IMR-90 (cell line): ENCODE results near the gene TEX264. TPM values are rescaled to one million over a fixed set of nuclear protein-coding genes. Genes with fewer than 3 reads are reported as not detected.
"Not testable (repeated sequence)": the region's sequence is repeated elsewhere in the genome, so short reads cannot be mapped to it uniquely, and the experiment has no call there.

ENCODE experiments used
- ATAC-seq: fragments of 200-7000 bp; cut with Tn5 transposase; 2 replicates; pipeline ENCODE4 v1.9.1; 2020; ENCODE audit warnings: low read depth, mild to moderate bottlenecking, moderate library complexity
- BruUV-seq: library from RNA; stranded (reverse); fragments of 400-500 nt; replicated peaks from 2 replicates; lab custom pipeline; 2021; lab: Mats Ljungman, UMichigan
- CTCF ChIA-PET: fragments of 300-600 bp; formaldehyde crosslinking; extraction: SDS; loops from one replicate; lab custom pipeline; 2021; ENCODE audit warnings: antibody characterized with exemption; lab: Yijun Ruan, JAX
- POLR2A ChIA-PET: fragments of 300-600 bp; sonication (Branson Sonifier 250); formaldehyde crosslinking; loops from one replicate; lab custom pipeline; 2022; ENCODE audit warnings: antibody characterized with exemption; ENCODE audit not compliant: unreplicated experiment; lab: Charles Lee
- DNase-seq: peaks from one replicate; pipeline ENCODE4 v3.0.0; 2013
- H2AFZ ChIP-seq: replicated peaks from 2 replicates; pipeline ENCODE3; 2013; ENCODE audit warnings: low read length, mild to moderate bottlenecking; ENCODE audit not compliant: poor library complexity
- H2AK5ac ChIP-seq: 2 replicates; pipeline ENCODE4 v1.6.1; 2013; ENCODE audit warnings: low read depth, low read length, inconsistent platforms
- H2AK9ac ChIP-seq: replicated peaks from 2 replicates; pipeline ENCODE3; 2013; ENCODE audit warnings: mild to moderate bottlenecking, low read depth, low read length, moderate library complexity; ENCODE audit not compliant: poor library complexity
- H2BK120ac ChIP-seq: 2 replicates; pipeline ENCODE4 v1.6.1; 2013; ENCODE audit warnings: low read depth, low read length, inconsistent platforms
- H2BK15ac ChIP-seq: 3 replicates; pipeline ENCODE4 v1.6.1; 2013; ENCODE audit warnings: low read depth, low read length, inconsistent platforms
- H2BK20ac ChIP-seq: 2 replicates; pipeline ENCODE4 v1.6.1; 2013; ENCODE audit warnings: low read depth, mild to moderate bottlenecking, inconsistent platforms, low read length, moderate library complexity
- H2BK5ac ChIP-seq: 2 replicates; pipeline ENCODE4 v1.6.1; 2013; ENCODE audit warnings: mild to moderate bottlenecking, low read depth, low read length, inconsistent platforms; ENCODE audit not compliant: poor library complexity, severe bottlenecking
- H3K14ac ChIP-seq: replicated peaks from 2 replicates; pipeline ENCODE4 v1.6.1; 2013; ENCODE audit warnings: low read depth, low read length, inconsistent platforms
- H3K18ac ChIP-seq: 2 replicates; pipeline ENCODE4 v1.6.1; 2013; ENCODE audit warnings: low read depth, low read length, control low read depth
- H3K23ac ChIP-seq: 2 replicates; pipeline ENCODE4 v1.6.1; 2013; ENCODE audit warnings: low read depth, low read length, inconsistent platforms
- H3K27ac ChIP-seq: 2 replicates; pipeline ENCODE4 v1.5.1; 2013; ENCODE audit warnings: mild to moderate bottlenecking, control low read depth, low read length; ENCODE audit not compliant: insufficient read depth
- H3K27me3 ChIP-seq: 2 replicates; pipeline ENCODE4 v1.6.1; 2013; ENCODE audit warnings: low read length; ENCODE audit not compliant: control insufficient read depth, insufficient read depth
- H3K36me3 ChIP-seq: 2 replicates; pipeline ENCODE4 v1.6.1; 2013; ENCODE audit warnings: low read length, mixed read lengths; ENCODE audit not compliant: control insufficient read depth, insufficient read depth
- H3K4ac ChIP-seq: 2 replicates; pipeline ENCODE4 v1.6.1; 2013; ENCODE audit warnings: low read depth, low read length, inconsistent platforms
- H3K4me1 ChIP-seq: 2 replicates; pipeline ENCODE4 v1.6.1; 2013; ENCODE audit warnings: low read length, mixed read lengths; ENCODE audit not compliant: control insufficient read depth, insufficient read depth
- H3K4me2 ChIP-seq: 2 replicates; pipeline ENCODE4 v1.6.1; 2013; ENCODE audit warnings: low read depth, mild to moderate bottlenecking, control low read depth, low read length, moderate library complexity
- H3K4me3 ChIP-seq: 2 replicates; pipeline ENCODE4 v1.5.1; 2013; ENCODE audit warnings: low read depth, mild to moderate bottlenecking, control low read depth, low read length, moderate library complexity; ENCODE audit not compliant: insufficient read depth
- H3K56ac ChIP-seq: 2 replicates; pipeline ENCODE4 v1.6.1; 2013; ENCODE audit warnings: low read length, inconsistent platforms; ENCODE audit not compliant: insufficient read depth; ENCODE audit errors: extremely low read depth
- H3K79me1 ChIP-seq, 2 experiments: 2 replicates each; pipeline ENCODE4 v1.6.1; 2013; ENCODE audit warnings: low read length in 2 of 2, inconsistent platforms in 1 of 2, low read depth in 1 of 2
- H3K9ac ChIP-seq: 2 replicates; pipeline ENCODE4 v1.6.1; 2013; ENCODE audit warnings: low read depth, low read length, control low read depth
- H3K9me1 ChIP-seq: 2 replicates; pipeline ENCODE4 v1.6.1; 2013; ENCODE audit warnings: low read length, inconsistent platforms; ENCODE audit not compliant: insufficient read depth
- H3K9me3 ChIP-seq: 2 replicates; pipeline ENCODE4 v1.6.1; 2013; ENCODE audit warnings: low read length; ENCODE audit not compliant: control insufficient read depth, insufficient read depth
- H4K20me1 ChIP-seq: 2 replicates; pipeline ENCODE4 v1.6.1; 2013; ENCODE audit warnings: low read length, inconsistent platforms; ENCODE audit not compliant: insufficient read depth
- H4K5ac ChIP-seq: 2 replicates; pipeline ENCODE4 v1.6.1; 2013; ENCODE audit warnings: mild to moderate bottlenecking, low read depth, low read length, control low read depth
- H4K8ac ChIP-seq, 2 experiments: 2 replicates each; pipeline ENCODE4 v1.6.1; 2013; ENCODE audit warnings: low read depth in 2 of 2, low read length in 2 of 2, control low read depth in 1 of 2, inconsistent platforms in 1 of 2
- H4K91ac ChIP-seq: 2 replicates; pipeline ENCODE4 v1.6.1; 2013; ENCODE audit warnings: low read depth, low read length, inconsistent platforms; ENCODE audit not compliant: insufficient read depth
- WGBS, 2 experiments: methylation state at CpG; one replicate each; pipeline versions ENCODE4 v1.1.5 to v1.1.7; 2013; ENCODE audit warnings: missing lambda C conversion rate in 2 of 2; ENCODE audit not compliant: insufficient read length in 1 of 2; ENCODE audit errors: extremely low coverage in 2 of 2; 5-methylcytosine and 5-hydroxymethylcytosine counted together
- dilution Hi-C: fragments of 300-500 bp; cut with HindIII; formaldehyde crosslinking; loops from one replicate; pipeline ENCODE4 v1.14.3; 2018; ENCODE audit warnings: low sequenced_read_pairs; ENCODE audit not compliant: unreplicated experiment
- in situ Hi-C: fragments of 300-500 bp; cut with MboI; formaldehyde crosslinking; loops from 3 replicates; pipeline ENCODE4 v1.14.3; 2019; ENCODE audit warnings: low sequenced_read_pairs, inconsistent platforms, mixed read lengths
- intact Hi-C: fragments of 100-400 bp; cut with micrococcal nuclease; formaldehyde crosslinking; loops from 2 replicates; pipeline ENCODE4 v1.10.0; 2022
- polyA plus RNA-seq, 3 experiments: library from polyadenylated mRNA; depleted of rRNA; stranded (reverse); fragments of >200 nt; gene quantifications; 2 replicates each; pipeline ENCODE4 v1.2.3, GENCODE V29; 2012; ENCODE audit warnings: low replicate concordance in 1 of 3
- total RNA-seq: library from RNA; depleted of rRNA; stranded (reverse); fragments of >200 nt; gene quantifications from 2 replicates; pipeline ENCODE4 v1.2.3, GENCODE V29; 2012

TEX264 gene
- total and polyA plus RNA-seq, 2 of the 4 experiments (the other 2 are of a cell fraction) = 30.3 to 45.0 TPM

GRCh38 chr3:51742978-51743377 is 71.9 kb downstream of the TEX264 start:
- H3K27me3 ChIP-seq, H3K9ac ChIP-seq, H3K9me3 ChIP-seq, H3K18ac ChIP-seq, CTCF ChIA-PET, H4K91ac ChIP-seq, H3K4me2 ChIP-seq, H2AK9ac ChIP-seq, H3K4me1 ChIP-seq, H3K4me3 ChIP-seq, H2AFZ ChIP-seq, DNase-seq, H4K8ac ChIP-seq, BruUV-seq, H3K79me1 ChIP-seq, H4K20me1 ChIP-seq, H3K23ac ChIP-seq, H3K27ac ChIP-seq, in situ Hi-C loops, dilution Hi-C loops, H2BK5ac ChIP-seq, H2BK120ac ChIP-seq, H4K5ac ChIP-seq, H2BK20ac ChIP-seq, H3K9me1 ChIP-seq, H3K14ac ChIP-seq, intact Hi-C loops, H3K56ac ChIP-seq, H2BK15ac ChIP-seq, H3K4ac ChIP-seq, H2AK5ac ChIP-seq, H3K36me3 ChIP-seq, ATAC-seq, POLR2A ChIA-PET: not testable (repeated sequence)
- no CpG with 5 or more reads among the region's 4 CpGs for WGBS, 2 experiments
